NB4 (cell line): ENCODE measurements around the gene IMMP2L.

Source experiments
- DNase-seq: peaks from one replicate; pipeline ENCODE4 v3.0.0; 2010; ENCODE audit warnings: low read depth
- H3K4me3 ChIP-seq: one replicate; pipeline ENCODE4 v1.5.1; 2011; ENCODE audit warnings: mild to moderate bottlenecking, low read depth, low read length, moderate library complexity
- MYC ChIP-seq: IDR thresholded peaks from 2 replicates; pipeline ENCODE4 v1.6.1; 2011; ENCODE audit warnings: low read depth, low read length
- POLR2A ChIP-seq: IDR thresholded peaks from 2 replicates; pipeline ENCODE4 v1.6.1; 2011; ENCODE audit warnings: mild to moderate bottlenecking; ENCODE audit not compliant: insufficient read length; ENCODE audit errors: extremely low read depth
- TF ChIP-seq, protein P1 (sequence below): IDR thresholded peaks from 2 replicates; pipeline ENCODE4 v1.6.1; 2011; ENCODE audit warnings: low read depth, low read length
- TF ChIP-seq, protein P2 (sequence below): IDR thresholded peaks from one replicate; pipeline ENCODE4 v1.5.1; 2012; ENCODE audit warnings: low read depth, low read length

Gene IMMP2L

DNA sequence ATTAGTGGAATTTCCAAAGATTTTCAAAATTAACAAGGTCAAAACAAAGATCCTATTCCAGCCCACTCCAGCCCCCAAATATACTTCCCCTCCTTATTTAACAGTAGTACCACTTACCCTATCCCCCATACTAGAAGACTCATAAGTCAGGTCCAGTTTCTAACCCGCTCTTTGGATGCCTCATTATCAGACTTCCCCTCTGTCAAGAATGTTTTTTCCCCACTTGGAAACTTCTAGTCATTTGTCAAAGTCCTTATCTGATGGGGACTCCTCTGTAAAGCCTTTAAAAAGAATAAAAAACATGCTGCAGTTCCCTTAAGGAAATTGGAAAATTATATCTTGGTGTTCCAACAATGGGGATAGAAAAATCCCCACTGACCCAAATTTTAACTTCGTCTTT, 70.1 kb downstream of the IMMP2L start:
- no peak overlapping the region for H3K4me3 ChIP-seq
- TF ChIP-seq POLR2A (no peak), MYC (no peak)
- TF ChIP-seq, protein P1, sequence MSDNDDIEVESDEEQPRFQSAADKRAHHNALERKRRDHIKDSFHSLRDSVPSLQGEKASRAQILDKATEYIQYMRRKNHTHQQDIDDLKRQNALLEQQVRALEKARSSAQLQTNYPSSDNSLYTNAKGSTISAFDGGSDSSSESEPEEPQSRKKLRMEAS, result no peak
- TF ChIP-seq, protein P2, sequence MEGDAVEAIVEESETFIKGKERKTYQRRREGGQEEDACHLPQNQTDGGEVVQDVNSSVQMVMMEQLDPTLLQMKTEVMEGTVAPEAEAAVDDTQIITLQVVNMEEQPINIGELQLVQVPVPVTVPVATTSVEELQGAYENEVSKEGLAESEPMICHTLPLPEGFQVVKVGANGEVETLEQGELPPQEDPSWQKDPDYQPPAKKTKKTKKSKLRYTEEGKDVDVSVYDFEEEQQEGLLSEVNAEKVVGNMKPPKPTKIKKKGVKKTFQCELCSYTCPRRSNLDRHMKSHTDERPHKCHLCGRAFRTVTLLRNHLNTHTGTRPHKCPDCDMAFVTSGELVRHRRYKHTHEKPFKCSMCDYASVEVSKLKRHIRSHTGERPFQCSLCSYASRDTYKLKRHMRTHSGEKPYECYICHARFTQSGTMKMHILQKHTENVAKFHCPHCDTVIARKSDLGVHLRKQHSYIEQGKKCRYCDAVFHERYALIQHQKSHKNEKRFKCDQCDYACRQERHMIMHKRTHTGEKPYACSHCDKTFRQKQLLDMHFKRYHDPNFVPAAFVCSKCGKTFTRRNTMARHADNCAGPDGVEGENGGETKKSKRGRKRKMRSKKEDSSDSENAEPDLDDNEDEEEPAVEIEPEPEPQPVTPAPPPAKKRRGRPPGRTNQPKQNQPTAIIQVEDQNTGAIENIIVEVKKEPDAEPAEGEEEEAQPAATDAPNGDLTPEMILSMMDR, result no peak
- DNase-seq, result no peak

DNA sequence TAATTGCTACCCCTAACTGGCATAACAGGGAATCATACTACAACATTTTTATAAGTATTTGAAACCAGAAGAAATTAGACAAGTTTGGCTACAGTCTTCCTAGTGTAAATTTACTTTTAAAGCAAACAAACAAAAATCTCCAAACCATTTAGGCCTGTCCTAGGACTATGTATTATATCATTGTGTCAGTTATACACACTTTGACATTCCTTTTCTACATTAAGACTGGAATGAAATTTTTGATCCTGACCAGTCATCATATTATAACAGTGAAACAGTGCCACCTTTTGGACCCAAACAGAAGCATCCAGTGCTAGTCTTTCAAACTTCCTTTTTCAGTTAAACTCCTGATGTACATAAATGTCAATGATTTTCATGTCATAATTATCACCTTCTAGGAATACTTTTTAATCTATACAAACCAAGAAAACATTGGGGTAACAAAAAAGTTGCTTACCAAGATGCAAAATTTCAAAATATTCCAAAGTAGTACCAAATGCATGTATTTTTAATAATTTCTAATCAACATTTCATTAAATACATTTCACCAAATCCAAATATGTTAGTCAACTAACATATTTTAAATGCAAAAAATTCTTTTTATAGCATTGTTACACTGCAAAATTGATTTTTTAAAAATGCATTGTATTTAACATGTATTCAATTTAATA, 75.7 kb downstream of the IMMP2L start:
- H3K4me3 ChIP-seq, result no peak overlapping the region
- TF ChIP-seq, protein P2, result peak; percentile 70
- TF ChIP-seq POLR2A, result no peak
- DNase-seq, result peak; percentile 68

DNA sequence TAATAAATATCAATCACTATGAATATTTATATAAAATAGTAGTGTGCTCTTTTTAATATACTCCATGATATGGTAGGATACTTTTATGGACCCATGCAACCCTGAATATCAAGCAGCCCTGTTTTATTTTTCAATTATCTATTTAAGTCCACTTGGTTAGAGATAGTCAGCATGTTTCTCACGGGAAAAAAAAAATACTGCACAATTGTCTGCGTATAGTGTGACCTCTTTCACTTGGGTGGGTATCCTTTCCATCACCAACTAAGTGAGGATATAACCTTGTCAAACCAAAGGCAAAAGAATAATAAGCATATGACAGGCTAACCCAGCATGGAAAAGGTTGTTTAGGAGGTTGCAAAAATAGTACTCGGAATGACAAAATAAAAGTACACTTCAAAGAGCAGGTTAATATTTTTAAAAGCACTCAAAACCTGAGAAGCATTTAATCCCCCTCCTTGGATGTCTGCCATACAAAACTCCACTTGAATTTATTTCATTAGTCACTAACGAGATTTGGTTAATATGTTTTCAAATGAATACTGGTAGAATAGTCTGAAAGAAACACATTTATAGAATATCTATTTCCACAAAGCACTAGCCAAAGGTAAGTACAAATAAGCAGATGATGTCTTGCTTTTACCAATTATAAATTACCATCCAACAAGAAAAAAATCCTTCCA, 76.5 kb downstream of the IMMP2L start:
- TF ChIP-seq, protein P1, result no peak
- TF ChIP-seq MYC (no peak), POLR2A (no peak)
- TF ChIP-seq, protein P2, result no peak
- DNase-seq, result no peak
- H3K4me3 ChIP-seq, result no peak overlapping the region

DNA sequence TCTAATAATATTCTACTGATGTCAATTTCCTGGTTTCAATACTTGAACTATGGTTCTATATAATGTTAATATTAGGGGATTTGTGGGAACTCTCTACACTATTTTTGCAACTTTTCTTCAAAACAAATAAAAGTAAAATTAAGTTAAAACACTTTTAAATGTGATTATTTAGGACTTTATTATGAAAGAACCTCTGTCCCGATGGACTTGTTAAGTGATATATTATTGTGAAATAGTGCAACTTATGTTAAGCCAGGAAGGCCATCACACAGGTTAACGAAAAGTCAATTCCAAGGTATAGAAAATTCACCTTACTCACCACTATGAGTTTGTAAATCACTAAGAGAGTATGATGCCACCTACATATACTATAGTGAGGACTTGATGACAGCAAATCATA, 79.2 kb downstream of the IMMP2L start:
- no peak for TF ChIP-seq POLR2A
- TF ChIP-seq, protein P2, result no peak
- TF ChIP-seq, protein P1, result no peak
- TF ChIP-seq MYC, result no peak
- DNase-seq, result no peak

DNA sequence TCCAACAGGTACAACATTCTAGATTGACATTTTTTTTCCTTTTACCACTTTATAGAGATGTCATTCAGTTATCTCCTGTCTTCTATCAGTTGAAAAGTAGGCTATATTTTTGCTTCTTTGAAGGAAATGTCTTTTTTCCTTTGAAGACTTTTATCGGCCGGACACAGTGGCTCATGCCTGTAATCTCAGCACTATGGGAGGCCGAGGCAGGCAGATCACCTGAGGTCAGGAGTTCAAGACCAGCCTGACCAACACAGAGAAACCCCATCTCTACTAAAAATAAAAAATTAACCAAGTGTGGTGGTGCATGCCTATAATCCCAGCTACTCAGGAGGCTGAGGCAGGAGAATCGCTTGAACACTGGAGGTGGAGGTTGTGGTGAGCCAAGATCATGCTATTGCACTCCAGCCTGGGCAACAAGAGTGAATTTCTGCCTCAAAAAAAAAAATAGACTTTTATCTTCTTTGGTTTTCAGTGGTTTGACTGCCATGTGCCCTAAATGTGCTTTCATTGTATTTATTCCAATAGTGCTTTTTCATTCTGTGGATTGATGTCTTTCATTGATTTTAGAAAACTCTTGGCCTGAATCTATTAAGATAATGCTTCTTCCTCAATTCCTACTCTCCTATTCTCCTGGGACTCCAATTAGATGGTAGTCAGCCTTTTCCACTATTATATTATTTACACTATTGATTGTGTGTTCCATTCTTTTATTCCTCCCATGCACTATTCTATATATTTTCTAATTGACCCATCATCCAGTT, 84.6 kb downstream of the IMMP2L start:
- no peak overlapping the region for H3K4me3 ChIP-seq
- TF ChIP-seq MYC (no peak), POLR2A (no peak)
- TF ChIP-seq, protein P1, result no peak
- TF ChIP-seq, protein P2, result no peak
- DNase-seq, result no peak

More for the DNA sequence above, 79.2 kb downstream of the IMMP2L start:
- no peak overlapping the region for H3K4me3 ChIP-seq
